ENCODE data around the gene CCNH.

- TF ChIP-seq CTCF (conservative IDR thresholded peaks at IDR 0.05; ENCODE audit: low read depth, low read length) = no peak
- no peak for TF ChIP-seq EZH2 (IDR thresholded peaks at IDR 0.05; ENCODE audit: borderline replicate concordance, low read depth, low read length, poor library complexity, severe bottlenecking)
Measured at GRCh38 chr5:87393331-87393730, 19.4 kb downstream of the CCNH start.
